GM19043 (cell line): ENCODE measurements around the gene TRIM64C.
"Not testable (repeated sequence)": the region's sequence is repeated elsewhere in the genome, so short reads cannot be mapped to it uniquely, and the experiment has no call there.

ENCODE experiments used
- ATAC-seq: cut with Tn5 transposase; IDR thresholded peaks from one replicate; pipeline ENCODE4 v1.9.1; 2021; ENCODE audit warnings: low read depth; ENCODE audit not compliant: unreplicated experiment

The TRIM64C gene, protein sequence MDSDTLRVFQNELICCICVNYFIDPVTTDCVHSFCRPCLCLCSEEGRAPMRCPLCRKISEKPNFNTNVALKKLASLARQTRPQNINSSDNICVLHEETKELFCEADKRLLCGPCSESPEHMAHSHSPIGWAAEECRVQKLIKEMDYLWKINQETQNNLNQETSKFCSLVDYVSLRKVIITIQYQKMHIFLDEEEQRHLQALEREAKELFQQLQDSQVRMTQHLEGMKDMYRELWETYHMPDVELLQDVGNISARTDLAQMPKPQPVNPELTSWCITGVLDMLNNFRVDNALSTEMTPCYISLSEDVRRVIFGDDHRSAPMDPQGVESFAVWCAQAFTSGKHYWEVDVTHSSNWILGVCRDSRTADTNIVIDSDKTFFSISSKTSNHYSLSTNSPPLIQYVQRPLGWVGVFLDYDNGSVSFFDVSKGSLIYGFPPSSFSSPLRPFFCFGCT

DNA sequence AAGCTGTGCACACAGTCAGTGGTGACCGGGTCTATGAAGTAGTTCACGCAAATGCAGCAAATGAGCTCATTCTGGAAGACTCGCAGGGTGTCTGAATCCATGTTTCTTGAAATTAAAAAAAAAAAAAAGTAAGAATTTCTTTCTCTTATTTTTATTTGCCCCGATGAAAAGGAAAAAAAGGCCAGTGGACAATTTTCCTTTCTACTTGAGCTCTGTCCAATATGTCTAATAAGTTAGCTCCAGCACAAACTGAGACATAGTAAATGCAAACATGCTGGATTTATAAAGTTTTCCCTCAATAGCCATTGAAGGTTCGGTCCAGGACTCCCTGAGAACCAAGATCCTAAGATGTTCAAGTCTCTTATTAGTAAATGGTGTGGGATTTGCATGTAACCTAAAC is at the start of gene TRIM64C:
TSS of gene TRIM64C (minus strand) at position 101 of the 400 bp plus-strand sequence. CDS start at position 101, 0 bp downstream.
- not testable (repeated sequence) for ATAC-seq

DNA sequence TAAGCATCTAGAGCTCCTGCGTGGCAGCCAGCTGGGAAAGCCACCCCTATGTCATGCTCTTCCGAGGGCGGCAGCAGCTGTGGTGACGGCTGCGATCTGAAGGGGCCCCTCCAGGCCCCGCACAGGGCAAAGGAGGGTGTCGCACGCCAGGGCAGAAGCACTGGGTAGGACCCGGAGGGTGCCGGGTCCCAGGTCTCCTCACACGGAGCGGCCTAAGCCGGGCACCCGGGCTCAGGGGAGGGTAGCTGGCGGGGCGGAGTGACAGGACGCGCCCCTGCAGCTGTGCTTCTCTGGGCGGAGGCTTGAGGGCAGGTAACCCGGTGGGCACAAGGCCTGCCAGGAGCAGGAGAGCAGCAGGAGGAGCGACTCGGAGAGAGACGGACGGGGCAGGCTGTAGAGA is 43.4 kb upstream of the TRIM64C start:
- not testable (repeated sequence) for ATAC-seq

DNA sequence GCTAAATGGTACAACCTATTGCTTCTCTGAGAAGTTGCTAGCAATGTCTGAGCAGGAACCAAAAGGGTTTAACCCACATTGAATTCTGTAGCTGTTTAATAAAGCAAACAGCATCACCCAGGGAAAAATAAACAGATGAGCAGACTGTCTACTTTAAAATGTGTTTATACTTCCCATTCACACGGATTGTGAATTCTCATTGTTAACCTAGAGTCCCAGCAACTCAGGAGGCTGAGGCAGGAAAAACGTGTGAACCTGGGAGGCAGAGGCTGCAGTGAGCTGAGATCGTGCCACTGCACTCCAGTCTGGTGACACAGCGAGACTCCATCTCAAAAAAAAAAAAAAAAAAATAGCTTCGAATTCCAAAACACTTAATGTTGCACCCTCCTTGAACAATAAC is 11.0 kb upstream of the TRIM64C start:
- not testable (repeated sequence) for ATAC-seq

DNA sequence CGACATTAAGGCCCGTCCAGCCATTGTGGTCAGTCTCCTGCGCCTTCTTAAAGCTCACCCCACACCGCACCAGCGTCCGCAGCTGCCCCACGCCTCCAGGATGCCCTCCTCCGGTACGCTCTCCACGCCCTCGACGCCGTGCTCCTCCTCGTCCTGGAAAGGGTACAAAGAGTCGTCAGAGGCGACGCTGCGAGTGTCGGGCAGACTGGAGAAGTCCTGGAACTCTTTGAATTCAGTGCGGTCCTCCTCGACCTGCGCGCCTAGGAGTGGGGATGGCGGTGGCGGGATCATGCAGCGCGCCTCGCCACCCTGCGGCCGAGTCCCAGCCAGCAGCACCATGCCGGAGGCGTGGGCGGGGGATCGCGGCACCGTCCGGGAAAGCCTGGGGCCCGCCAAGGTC is 9.1 kb downstream of the TRIM64C start:
- not testable (repeated sequence) for ATAC-seq

DNA sequence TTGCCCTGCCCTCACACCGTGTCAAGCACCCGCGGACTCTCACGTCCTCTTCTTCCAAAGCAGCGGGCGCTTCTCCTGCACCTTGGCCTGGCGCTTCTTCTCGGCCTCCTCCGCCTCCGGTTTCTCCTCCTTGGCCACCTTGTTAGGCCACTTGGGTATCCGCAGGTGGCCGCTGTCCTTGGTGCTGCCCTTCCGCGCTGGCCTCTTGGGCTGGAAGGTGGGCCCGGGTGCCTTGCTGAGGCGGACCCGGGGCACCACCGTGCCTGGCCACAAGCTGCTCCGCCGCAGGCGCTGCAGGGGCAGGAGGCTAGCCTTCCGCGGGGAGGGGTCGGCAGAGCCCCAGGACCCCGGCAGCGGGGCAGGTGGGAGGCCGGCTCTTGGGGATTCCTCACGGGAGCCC is 10.7 kb downstream of the TRIM64C start:
- ATAC-seq: not testable (repeated sequence)

DNA sequence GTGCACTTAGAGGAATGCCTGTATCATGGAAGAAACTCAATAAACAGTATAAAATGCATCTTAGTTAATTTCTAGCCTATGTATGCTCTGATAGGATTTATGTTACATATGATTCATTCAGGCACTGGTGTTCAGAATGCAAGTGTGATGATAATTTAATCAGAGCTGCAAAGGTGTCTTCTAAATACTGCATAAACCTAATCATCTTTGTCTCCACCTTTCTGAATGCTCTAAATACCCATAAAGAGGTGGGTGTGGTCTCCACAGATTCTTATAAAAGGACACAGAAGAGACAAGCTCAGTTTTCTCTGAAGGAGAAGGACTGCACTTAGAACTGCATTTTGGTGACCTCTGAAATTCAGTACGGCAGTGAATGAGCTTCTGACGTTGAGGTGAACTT is 30.4 kb downstream of the TRIM64C start, which contains the start of gene TRIM49B:
TSS of gene TRIM49B (plus strand) at position 301 of the 400 bp plus-strand sequence. CDS start 2,777 bp downstream, outside the sequence.
- ATAC-seq: not testable (repeated sequence)
